HG03571 (cell line): ENCODE measurements around the gene CLDN1.

Experiments
- ATAC-seq: cut with Tn5 transposase; IDR thresholded peaks from one replicate; pipeline ENCODE4 v1.9.1; 2021; ENCODE audit not compliant: unreplicated experiment

The CLDN1 gene

GRCh38 chr3:190321789-190322603, at the start of gene CLDN1:
TSS of gene CLDN1 (minus strand) at chr3:190322446. CDS start at chr3:190322206, 240 bp downstream.
- ATAC-seq = peak; percentile 70

GRCh38 chr3:190371152-190371551, 48.9 kb upstream of the CLDN1 start:
- no peak for ATAC-seq

GRCh38 chr3:190370369-190370768, 48.1 kb upstream of the CLDN1 start:
- ATAC-seq = no peak

GRCh38 chr3:190369668-190370295, 47.5 kb upstream of the CLDN1 start:
- no peak for ATAC-seq

- ATAC-seq = no peak
These were observed 46.6 kb upstream of the CLDN1 start for GRCh38 chr3:190368881-190369280.

GRCh38 chr3:190366133-190366532, 43.9 kb upstream of the CLDN1 start:
- no peak for ATAC-seq

GRCh38 chr3:190362258-190362657, 40.0 kb upstream of the CLDN1 start:
- no peak for ATAC-seq

GRCh38 chr3:190361791-190362190, 39.5 kb upstream of the CLDN1 start:
- no peak for ATAC-seq

GRCh38 chr3:190360228-190360627, 38.0 kb upstream of the CLDN1 start:
- ATAC-seq = no peak

- ATAC-seq = no peak
These were observed 37.6 kb upstream of the CLDN1 start for GRCh38 chr3:190359813-190360212.

- ATAC-seq = no peak
These were observed 35.2 kb upstream of the CLDN1 start for GRCh38 chr3:190357468-190357867.

GRCh38 chr3:190356246-190356645, 34.0 kb upstream of the CLDN1 start:
- no peak for ATAC-seq

- ATAC-seq = no peak
These were observed 30.7 kb upstream of the CLDN1 start for GRCh38 chr3:190352861-190353457.

GRCh38 chr3:190346541-190346940, 24.3 kb upstream of the CLDN1 start:
- ATAC-seq = no peak

GRCh38 chr3:190345878-190346277, 23.6 kb upstream of the CLDN1 start:
- no peak for ATAC-seq

- no peak for ATAC-seq
These were observed 23.0 kb upstream of the CLDN1 start for GRCh38 chr3:190345027-190345821.

GRCh38 chr3:190340071-190340470, 17.8 kb upstream of the CLDN1 start:
- ATAC-seq = no peak

- ATAC-seq = peak; percentile 51
These were observed 16.9 kb upstream of the CLDN1 start for GRCh38 chr3:190339130-190339529.

GRCh38 chr3:190338717-190339116, 16.5 kb upstream of the CLDN1 start:
- no peak for ATAC-seq

GRCh38 chr3:190337301-190337700, 15.1 kb upstream of the CLDN1 start:
- no peak for ATAC-seq

- no peak for ATAC-seq
These were observed 14.4 kb upstream of the CLDN1 start for GRCh38 chr3:190336516-190337189.
